ENCODE data around the gene C14orf132. TPM values are rescaled to one million over a fixed set of nuclear protein-coding genes. Genes with fewer than 3 reads are reported as not detected.

The C14orf132 gene
- total RNA-seq, 4 donors from 2014 or later = 2.8 to 7.5 (median 5.8) TPM

DNA sequence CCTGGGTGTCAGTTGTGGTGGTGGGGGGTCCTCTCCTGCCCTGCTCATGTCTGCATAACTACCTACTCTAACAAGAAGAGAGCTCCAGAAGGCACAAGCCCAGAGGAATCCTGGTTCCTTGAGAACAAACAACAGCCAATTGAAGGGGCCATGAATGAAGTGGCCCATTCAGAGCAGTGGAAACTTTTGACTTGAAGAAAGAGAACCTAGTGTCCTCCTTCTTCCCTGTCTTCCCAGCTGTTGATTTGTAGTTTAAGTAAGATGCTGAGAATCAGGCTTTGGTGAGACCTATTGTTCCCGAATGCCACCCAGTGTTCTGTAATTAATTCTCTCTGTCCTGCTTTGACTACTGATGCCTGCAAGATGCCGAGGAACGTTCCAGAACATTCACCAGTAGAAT lies 79.2 kb downstream of the C14orf132 start:
- DNase-seq (ENCODE audit: low spot score) (no peak), ATAC-seq (ENCODE audit: low FRiP score) (no peak)
- TF ChIP-seq, protein P1, sequence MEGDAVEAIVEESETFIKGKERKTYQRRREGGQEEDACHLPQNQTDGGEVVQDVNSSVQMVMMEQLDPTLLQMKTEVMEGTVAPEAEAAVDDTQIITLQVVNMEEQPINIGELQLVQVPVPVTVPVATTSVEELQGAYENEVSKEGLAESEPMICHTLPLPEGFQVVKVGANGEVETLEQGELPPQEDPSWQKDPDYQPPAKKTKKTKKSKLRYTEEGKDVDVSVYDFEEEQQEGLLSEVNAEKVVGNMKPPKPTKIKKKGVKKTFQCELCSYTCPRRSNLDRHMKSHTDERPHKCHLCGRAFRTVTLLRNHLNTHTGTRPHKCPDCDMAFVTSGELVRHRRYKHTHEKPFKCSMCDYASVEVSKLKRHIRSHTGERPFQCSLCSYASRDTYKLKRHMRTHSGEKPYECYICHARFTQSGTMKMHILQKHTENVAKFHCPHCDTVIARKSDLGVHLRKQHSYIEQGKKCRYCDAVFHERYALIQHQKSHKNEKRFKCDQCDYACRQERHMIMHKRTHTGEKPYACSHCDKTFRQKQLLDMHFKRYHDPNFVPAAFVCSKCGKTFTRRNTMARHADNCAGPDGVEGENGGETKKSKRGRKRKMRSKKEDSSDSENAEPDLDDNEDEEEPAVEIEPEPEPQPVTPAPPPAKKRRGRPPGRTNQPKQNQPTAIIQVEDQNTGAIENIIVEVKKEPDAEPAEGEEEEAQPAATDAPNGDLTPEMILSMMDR (IDR thresholded peaks at IDR 0.05) = no peak

DNA sequence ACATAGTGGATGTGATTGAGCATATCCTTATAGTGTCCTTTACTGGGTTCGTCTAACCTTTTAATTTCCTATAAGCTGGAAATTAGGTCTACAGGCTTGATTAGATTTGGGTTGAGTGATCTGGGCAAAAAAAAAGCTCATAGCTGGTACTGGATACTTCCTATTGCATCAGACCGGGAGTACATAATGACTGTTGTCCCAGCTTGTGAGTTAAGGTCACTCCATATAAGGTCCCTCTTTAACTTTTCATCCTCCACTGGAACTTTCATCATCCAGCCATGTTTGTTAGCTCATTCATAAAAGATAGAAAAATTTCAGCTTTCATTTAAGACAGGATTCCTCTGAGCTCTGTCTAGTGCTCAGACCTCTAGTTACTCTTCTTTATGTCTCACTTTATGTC lies 80.8 kb downstream of the C14orf132 start:
- DNase-seq (ENCODE audit: low spot score) (no peak), ATAC-seq (ENCODE audit: low FRiP score) (no peak)
- TF ChIP-seq, protein P1 (IDR thresholded peaks at IDR 0.05) = no peak

DNA sequence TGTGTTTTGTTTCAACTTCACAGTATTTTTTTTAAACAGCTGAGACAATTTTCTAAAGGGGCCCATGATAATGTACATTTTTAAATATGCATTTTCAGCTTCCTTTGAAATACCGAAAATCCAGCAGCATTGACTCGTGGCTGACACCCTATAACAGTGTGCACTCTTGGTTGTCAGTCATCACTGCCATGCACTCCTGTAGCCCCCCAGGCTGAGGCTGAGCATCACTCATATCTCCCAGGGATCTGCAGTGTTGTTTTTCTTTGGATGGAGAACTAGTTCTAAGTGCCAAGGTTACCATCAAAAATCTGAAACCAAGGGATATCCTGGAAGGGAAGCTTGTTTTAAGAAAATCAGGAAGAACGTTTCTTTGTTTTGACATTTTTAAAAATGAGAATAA lies 81.2 kb downstream of the C14orf132 start:
- no peak for DNase-seq (ENCODE audit: low spot score)
- ATAC-seq (ENCODE audit: low FRiP score) = no peak
- TF ChIP-seq, protein P1 (IDR thresholded peaks at IDR 0.05) = no peak

DNA sequence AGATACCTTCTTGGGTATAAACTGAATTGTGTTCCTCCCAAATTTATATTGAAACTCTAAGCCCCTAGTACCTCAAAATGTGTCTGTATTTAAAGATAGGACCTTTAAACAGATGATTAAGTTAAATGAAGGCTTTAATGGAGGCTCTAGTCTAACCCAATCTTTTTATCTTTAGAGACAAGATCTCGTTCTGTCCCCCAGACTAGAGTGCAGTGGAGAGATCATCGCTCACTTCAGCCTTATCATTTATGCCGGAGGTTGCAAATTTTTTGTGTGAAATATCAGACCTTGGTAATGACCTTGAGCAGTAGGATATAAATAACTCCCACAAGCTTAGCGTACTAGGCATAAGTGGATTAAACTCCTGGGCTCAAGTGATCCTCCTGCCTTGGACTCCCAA lies 81.8 kb downstream of the C14orf132 start:
- DNase-seq (ENCODE audit: low spot score) (no peak), ATAC-seq (ENCODE audit: low FRiP score) (no peak)
- TF ChIP-seq, protein P1 (IDR thresholded peaks at IDR 0.05) = no peak

DNA sequence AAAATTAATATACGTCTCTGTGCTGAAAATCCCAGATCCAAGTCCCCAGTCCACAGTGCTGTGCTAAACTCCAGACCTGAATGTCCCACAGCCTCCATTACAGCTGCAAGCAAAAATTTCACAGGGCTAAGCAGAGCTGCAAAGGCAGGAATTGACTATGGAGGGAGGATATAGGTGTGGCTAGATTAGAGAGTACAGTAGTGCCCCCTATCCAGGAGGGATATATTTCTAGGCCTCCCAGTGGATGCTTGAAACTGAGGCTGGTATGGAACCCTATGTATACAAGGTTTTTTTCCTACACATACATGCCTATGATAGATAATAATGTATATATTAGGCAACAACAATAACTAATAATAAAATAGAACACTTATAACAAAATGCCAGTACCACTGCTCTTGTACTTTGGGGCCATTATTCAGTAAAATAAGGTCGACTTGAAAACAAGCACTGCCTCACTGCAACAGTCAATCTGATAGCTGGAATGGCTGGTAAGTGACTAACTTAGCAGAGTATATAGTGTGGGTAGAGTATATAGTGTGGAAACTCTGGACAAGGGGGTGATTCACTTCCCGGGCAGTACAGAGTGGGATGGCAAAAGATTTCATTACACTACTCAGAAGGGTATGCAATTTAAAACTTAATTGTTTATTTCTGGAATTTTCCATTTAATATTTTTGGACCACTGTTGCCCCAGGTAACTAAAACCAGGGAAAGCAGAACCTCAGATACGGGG lies 82.7 kb downstream of the C14orf132 start:
- TF ChIP-seq, protein P1 (IDR thresholded peaks at IDR 0.05) = no peak
- DNase-seq (ENCODE audit: low spot score) (no peak), ATAC-seq (ENCODE audit: low FRiP score) (no peak)

DNA sequence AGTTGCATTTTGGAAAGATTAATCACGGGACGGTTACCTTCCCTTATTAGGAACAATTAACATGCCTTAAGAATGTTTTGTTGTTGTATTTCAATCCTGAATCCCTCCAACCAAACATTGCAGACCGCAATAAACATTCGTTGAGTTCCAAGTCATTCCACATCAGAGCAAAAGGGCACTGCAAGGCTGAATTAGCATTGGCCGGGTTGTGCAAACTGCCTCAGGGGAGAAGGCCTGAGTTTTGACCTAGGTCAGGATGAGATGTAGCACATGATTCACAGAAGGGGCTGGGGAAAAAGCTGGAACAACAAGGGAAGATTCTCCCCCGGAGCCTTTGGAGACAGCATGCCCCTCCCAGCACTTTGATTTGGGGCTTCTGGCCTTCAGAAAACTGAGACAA lies 83.3 kb downstream of the C14orf132 start:
- TF ChIP-seq, protein P1 (IDR thresholded peaks at IDR 0.05) = no peak
- ATAC-seq (ENCODE audit: low FRiP score) (no peak), DNase-seq (ENCODE audit: low spot score) (no peak)

DNA sequence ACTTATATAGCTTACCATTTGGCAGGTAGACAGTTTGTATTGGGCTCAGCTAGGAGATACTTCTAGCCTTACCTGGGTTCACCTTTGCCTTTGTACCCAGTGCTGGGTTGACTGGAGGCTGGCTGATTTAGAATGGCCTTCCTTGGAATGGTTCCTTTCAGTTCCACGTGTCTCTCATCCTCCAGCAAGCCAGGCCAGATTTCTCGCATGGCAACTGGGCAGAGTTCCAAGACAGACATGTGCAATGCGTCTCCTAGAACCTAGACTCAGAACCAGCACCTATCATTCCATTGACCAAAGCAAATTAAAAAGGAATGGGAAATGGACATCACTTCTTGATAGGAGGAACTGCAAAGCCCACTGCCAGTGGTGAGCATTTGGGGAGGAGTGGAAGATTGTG lies 86.4 kb downstream of the C14orf132 start:
- TF ChIP-seq, protein P1 (IDR thresholded peaks at IDR 0.05) = no peak
- ATAC-seq (ENCODE audit: low FRiP score) (no peak), DNase-seq (ENCODE audit: low spot score) (no peak)
